GM13977 (cell line): ENCODE data around the gene FKBP1A.

Source experiments
- DNase-seq: peaks from one replicate; pipeline ENCODE4 v3.0.0; 2012; ENCODE audit warnings: low spot score
- in situ Hi-C: fragments of 300-500 bp; cut with MboI; formaldehyde crosslinking; loops from one replicate; pipeline ENCODE4 v1.12.0; 2022; ENCODE audit warnings: low sequenced_read_pairs, low pct_unique_long_range_greater_than_20kb, mixed read lengths, inconsistent platforms; ENCODE audit not compliant: unreplicated experiment
- TF ChIP-seq, protein P1 (sequence below): IDR thresholded peaks from 2 replicates; pipeline ENCODE4 v1.5.1; 2012; ENCODE audit warnings: mild to moderate bottlenecking, control low read depth; ENCODE audit not compliant: insufficient read depth; ENCODE audit errors: extremely low read depth, missing control alignments

Gene FKBP1A

DNA sequence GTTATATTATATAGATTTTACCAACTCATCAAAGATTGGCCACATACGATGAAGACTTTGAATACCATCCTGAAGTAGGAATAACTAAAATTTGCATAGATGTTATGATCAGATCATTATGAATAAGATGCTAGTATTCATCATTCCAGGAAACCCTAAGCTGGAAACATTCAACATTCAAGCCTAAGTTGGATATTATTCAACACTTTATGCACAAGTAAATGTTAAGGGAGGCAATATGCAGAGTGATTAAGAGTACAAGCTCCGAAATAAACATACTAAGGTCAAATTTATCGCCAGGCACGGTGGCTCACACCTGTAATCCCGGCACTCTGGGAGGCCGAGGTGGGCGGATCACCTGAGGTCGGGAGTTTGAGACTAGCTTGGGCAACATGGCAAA is 43.4 kb upstream of the FKBP1A start:
- TF ChIP-seq, protein P1, sequence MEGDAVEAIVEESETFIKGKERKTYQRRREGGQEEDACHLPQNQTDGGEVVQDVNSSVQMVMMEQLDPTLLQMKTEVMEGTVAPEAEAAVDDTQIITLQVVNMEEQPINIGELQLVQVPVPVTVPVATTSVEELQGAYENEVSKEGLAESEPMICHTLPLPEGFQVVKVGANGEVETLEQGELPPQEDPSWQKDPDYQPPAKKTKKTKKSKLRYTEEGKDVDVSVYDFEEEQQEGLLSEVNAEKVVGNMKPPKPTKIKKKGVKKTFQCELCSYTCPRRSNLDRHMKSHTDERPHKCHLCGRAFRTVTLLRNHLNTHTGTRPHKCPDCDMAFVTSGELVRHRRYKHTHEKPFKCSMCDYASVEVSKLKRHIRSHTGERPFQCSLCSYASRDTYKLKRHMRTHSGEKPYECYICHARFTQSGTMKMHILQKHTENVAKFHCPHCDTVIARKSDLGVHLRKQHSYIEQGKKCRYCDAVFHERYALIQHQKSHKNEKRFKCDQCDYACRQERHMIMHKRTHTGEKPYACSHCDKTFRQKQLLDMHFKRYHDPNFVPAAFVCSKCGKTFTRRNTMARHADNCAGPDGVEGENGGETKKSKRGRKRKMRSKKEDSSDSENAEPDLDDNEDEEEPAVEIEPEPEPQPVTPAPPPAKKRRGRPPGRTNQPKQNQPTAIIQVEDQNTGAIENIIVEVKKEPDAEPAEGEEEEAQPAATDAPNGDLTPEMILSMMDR, result no peak
- in situ Hi-C loops, result loop anchor here (5.0 kb wide), 1 partner anchor 124 kb away; no protein-coding TSS in a partner anchor
- DNase-seq, result no peak

DNA sequence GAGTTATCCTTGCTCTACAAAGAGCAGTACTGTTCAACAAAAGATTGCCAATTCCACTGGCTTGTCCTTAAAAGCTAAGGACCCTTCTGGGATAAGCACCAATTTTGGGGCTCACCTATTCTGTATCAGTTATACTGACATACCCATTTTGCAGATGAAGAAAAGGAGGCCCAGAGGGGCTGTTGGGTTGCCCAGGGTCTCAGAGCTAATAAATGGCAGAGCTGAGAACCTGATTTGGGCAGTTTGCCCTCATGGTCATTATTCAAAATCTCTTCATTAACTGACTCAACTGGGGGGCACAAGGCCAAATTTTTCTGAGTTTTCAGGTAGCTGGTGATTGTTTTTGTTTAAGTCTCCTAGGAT is 42.5 kb upstream of the FKBP1A start:
- no peak for DNase-seq
- in situ Hi-C loops, result loop anchor here (5.0 kb wide), 1 partner anchor 123 kb away; no protein-coding TSS in a partner anchor
- TF ChIP-seq, protein P1, result no peak

DNA sequence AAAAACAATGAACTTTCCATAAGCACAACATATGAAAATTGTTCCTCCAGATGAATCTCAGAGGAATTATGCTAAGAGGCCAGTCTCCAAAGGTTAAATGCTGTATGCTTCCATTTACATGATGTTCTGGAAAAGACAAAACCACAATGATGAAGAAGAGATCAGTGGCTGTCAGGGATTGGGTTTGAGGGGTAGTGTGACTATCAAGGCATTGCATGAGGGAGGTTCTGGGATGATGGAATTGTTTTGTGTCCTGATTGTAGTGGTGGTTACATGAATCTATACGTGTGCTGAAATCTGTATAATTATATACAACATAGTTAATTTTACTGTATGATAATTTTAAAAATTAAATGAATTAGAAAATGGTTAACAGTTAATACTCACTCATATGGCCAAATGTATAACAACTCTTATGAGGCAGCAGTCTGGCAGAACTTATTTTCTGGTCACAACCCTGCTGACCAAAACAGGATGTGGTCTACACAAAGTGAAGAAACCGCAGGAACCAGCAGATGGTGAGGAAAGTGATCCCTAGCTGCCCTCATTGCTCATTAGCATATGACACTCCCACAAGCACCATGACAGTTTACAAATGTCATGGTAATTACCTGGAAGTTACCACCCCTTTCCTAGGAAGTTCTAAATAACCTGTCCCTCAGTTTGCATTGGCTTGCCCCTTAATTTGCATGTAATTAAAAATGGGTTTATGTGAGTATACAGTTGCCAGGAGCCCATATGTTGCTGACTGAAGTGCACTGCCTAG is 41.9 kb upstream of the FKBP1A start:
- peak; percentile 55 for DNase-seq
- in situ Hi-C loops, result loop anchor here (5.0 kb wide), 1 partner anchor 122 kb away; no protein-coding TSS in a partner anchor
- TF ChIP-seq, protein P1, result no peak

DNA sequence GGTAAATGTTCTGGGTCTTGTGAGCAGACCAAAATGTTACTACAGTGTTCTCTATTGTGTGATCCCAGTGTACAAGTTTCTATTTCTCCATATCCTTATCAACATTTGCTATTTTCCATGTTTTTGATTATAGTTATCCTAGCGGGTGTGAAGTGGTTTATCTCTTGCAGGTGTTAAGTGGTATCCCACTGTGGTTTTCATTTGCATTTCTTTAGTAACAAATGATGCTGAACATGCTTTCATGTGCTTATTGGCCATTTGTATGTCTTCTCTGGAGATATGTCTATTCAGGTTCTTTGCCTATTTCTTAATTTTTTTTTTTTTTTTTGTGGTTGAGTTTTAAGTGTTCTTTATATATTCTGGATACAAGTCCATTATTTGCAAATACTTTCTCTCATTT is 38.3 kb upstream of the FKBP1A start:
- DNase-seq, result no peak
- TF ChIP-seq, protein P1, result no peak
- in situ Hi-C loops, result no loop called here

DNA sequence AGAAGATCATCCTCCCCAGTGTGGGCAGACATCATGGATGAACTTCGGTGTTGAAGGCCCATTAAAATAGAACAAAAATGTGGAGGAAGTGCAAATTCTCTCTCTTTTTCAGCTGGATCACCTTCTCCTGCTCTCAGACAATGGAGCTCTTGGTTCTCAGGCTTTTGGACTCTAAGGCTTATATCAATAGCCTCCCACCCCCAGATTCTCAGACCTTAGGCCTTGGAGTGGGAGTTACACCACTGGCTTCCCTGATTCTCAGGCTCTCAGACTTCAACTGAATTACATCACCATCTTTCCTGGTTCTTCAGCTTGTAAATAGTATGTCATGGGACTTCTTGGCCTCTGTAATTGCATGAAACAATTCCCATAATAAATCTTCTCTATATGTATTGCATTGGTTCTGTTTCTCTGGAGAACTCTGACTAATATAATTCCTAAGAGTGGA is 37.2 kb upstream of the FKBP1A start:
- TF ChIP-seq, protein P1, result no peak
- in situ Hi-C loops, result no loop called here
- DNase-seq, result no peak

DNA sequence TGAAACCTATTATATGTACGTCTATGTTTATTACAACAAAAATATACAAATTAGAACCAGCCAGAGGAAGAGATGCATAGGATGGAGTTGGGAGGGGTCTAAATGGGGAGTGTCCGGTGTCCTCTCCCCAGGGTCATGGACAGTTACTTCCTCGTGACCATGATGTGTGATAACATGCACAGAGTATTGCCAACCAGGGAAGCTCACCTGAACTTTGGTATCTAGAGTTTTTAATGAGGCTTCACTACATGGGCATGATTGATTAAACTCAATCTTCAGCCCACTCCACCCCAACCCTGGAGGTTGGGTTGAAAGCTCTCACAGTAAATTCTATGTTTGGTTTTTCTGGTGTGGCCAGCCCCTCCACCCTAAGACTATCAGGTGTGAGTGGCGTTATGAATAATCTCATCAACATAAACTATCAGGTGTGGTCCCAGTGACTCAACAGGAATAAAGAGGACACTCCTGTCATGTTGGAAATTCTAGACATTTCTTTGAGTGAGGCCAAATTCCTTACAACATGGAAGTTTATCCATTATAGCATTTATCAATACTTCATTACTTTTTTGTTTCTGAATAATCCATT is 36.4 kb upstream of the FKBP1A start:
- DNase-seq, result no peak
- TF ChIP-seq, protein P1, result no peak
- in situ Hi-C loops, result no loop called here
